HG03097 (cell line): ENCODE data around the gene WRAP73.

Experiments used
- ATAC-seq: cut with Tn5 transposase; IDR thresholded peaks from one replicate; pipeline ENCODE4 v1.9.1; 2021; ENCODE audit not compliant: unreplicated experiment, low FRiP score

WRAP73 gene

DNA sequence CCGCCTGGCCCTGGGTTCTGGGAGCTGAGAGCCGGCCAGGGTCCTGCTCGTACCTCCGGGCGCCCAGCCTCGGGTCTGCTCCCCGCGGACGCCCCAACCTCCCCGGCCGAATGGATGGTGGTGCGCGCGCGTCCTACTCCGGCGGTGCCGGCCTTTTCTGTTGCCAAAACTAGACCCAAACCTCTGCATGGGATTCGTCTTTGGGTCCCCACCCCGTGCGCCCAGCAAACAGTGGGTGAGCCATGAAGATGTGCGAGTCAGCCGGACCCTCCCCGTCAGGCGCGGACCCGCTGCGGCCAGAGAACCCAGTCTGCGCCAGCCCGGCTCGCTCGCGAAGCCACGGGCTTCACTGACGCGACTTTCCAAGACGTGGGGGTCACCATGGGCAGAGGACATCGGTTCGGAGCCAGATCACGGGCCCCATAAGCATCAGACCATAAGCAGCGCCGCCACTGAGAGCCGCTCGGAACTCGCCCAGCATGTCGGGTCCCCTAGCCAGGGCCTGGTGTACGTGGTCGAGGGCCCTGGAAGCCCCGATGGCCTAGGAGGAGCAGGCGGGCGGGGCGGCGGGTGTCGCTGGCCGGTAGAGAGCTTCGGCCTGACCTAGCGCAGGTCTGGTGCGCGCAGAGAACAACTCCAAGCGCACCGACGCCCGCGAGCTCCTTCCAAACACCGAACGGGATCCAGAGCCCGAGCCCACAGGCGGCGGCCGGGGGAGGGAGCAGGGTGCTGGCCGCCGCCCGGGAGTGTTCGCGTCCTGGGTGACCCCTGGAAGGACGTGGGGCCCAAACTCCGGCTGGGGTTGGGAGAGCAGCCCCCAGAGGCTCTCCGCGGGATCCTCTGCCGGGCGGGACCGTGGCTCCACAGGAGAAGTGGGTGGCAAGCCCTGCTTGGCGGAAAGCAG, 1.4 kb upstream of the WRAP73 start:
- no peak for ATAC-seq

- ATAC-seq: no peak
These were observed 534 bp upstream of the WRAP73 start for GRCh38 chr1:3650248-3651025.

DNA sequence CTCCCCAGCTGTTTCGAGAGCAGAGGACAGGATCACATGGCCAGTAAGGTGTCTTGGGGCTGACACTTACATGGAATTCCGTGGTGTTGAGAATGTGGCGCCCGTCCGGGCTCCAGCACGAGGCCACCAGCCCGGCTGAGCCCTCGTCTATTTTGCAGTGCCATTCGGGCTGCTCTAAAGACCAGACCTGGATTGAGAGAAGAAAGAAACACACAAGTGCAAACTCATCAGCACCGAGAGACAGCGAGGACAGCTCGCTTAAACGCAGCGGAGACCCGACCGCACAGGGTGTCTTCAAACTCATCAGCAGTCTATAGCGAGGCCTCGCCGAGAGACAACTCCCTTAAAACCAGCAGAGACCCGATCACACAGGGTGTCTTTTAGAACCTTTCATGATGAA, 3.3 kb downstream of the WRAP73 start:
- ATAC-seq: no peak

GRCh38 chr1:3645666-3646355, 4.1 kb downstream of the WRAP73 start:
- ATAC-seq: no peak

GRCh38 chr1:3645247-3645646, 4.7 kb downstream of the WRAP73 start:
- ATAC-seq: no peak

DNA sequence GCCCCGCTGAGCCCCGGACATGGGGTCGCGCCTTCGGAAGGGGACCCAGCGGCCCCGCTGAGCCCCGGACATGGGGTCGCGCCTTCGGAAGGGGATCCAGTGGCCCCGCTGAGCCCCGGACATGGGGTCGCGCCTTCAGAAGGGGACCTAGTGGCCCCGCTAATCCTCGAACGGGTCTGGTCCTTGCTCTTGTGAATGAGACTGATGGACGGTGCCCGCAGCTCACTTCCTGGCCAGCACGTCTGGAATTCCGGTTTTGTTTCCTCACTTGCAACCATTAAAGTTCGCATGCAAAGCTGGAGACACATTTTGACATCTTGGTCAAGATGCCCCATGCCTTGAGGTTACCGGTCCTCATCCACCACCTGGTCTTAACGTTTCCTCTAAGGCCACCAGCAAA, 5.6 kb downstream of the WRAP73 start:
- no peak for ATAC-seq

DNA sequence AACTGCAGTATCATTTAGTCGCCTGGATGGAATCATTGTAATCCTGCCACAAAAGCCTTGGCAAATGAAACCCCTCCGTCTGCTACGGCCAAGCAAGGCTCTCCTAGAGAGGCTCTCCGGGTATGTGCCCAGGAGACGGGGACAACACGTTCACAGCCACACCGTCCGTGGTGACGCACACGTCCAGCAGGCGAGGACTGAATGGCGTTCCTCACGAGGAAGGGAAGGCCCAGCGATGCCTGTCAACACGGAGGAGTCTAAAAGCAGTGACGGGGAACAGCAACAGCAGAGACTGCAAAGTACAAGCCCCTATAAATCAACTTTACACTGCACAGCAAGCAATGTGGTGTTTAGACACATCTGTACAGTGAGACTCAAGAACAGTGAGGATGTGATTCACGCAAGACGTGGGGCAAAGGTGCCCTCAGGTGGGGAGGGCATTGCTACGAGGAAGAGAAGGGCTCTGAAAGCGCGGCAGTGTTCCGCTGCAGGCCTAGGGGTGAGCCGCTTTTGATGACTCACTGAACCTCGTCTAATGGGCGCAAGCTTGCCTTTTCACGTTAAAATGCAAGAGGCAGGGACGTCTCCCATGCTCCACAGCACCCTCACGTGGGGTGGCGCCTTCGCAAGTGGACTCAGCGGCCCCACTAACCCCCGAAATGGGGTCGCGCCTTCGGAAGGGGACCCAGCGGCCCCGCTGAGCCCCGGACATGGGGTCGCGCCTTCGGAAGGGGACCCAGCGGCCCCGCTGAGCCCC, 6.8 kb downstream of the WRAP73 start:
- ATAC-seq: no peak

DNA sequence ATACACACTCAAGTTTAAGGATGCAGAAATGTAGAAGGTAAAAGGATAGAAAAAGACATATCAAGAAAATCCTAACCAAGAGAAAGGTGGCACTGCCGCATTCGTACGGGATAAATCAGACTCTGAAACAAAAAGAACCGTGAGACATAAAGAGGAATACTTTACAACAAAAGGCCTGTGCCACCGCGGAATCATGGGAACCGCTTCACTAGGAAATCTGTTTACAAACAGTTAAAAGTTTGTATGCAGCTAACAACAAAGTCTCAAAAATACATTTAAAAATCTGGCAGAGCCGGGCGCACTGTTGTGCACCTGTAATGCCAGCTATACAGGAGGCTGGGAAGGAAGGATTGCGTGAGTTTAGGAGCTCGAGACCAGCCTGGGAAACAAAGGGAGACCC, 8.1 kb downstream of the WRAP73 start:
- no peak for ATAC-seq

- ATAC-seq: no peak
These were observed 8.7 kb downstream of the WRAP73 start for GRCh38 chr1:3641046-3641760.

DNA sequence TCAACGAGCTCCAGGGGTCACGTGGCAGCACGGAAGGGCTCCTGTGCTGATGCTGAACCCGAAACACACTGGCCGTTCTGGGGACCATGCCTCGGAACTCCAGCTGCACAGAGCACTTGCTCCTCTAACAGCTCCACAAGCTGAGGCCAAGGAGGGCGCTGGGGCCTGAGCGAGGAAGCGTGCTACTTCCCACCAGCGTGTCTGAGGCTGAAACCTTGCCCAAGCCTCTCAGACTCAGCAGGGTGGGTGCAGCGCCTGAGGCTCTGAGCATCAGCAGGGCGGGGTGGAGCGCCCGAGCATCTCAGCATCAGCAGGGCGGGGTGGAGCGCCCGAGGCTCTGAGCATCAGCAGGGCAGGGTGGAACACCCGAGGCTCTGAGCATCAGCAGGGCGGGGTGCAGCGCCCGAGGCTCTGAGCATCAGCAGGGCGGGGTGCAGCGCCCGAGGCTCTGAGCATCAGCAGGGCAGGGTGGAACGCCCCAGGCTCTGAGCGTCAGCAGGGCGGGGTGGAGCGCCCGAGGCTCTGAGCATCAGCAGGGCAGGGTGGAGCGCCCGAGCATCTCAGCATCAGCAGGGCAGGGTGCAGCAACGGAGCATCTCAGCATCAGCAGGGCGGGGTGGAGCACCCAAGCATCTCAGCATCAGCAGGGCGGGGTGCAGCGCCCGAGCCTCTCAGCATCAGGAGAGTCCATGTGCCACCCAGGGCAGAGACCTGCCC, 9.6 kb downstream of the WRAP73 start:
- no peak for ATAC-seq

DNA sequence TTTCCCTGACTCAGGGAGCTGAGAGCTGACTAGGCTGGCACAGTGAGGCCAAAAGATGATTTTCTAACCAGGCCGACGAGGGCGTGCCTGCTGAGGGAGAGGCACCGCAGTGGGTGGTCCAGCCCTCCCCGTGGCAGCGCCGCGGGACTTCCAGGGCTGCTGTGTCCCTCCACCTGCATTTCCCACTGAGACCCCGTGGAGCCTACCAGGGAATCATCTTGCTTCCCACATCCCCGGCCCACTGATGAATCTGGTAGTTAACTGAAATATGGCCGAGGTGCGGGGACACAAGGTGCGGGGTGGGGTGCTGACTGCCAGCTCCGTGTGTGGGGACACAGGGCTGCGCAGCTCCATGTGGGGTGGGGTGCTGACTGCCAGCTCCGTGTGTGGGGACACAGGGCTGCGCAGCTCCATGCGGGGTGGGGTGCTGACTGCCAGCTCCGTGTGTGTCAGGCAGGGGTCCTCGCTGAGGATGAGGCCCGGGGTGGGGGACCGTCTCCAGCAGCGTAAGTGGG, 10.4 kb downstream of the WRAP73 start:
- no peak for ATAC-seq

- ATAC-seq: no peak
These were observed 11.2 kb downstream of the WRAP73 start for GRCh38 chr1:3638676-3639075.

DNA sequence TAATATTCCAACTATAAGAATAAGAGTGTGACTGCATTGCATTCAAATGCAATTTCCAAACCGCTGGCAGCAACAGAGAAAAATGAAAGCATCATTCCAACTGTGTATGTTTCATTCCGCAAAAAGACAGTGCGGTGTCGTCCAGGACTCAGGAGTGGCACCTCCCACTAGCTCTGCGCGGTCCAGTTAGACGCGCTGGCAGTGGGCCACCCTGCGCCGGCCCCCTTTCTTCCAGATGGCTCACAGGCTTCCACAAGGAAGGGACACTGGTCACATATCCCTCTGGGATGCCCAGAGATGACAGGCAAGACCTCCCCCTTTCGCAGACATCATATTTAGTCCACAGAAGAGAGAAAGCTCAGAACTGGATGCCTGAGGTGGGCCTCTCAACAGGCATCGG, 11.9 kb downstream of the WRAP73 start:
- no peak for ATAC-seq

GRCh38 chr1:3636531-3636930, 13.4 kb downstream of the WRAP73 start:
- ATAC-seq: no peak

DNA sequence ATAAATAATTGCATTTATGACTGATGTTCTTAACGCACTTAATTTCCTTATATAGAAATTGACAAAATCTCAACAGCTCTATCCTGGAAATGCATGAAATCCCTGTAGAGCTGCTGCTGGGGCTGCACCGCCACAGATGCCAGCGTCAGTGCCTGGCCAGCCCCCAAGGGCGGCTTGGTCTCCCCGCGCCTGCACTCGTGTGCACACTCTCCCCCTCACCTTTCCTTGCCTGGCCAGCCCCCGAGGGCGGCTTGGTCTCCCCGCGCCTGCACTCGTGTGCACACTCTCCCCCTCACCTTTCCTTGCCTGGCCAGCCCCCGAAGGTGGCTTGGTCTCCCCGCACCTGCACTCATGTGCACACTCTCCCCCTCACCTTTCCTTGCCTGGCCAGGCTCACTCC, 13.8 kb downstream of the WRAP73 start:
- no peak for ATAC-seq

DNA sequence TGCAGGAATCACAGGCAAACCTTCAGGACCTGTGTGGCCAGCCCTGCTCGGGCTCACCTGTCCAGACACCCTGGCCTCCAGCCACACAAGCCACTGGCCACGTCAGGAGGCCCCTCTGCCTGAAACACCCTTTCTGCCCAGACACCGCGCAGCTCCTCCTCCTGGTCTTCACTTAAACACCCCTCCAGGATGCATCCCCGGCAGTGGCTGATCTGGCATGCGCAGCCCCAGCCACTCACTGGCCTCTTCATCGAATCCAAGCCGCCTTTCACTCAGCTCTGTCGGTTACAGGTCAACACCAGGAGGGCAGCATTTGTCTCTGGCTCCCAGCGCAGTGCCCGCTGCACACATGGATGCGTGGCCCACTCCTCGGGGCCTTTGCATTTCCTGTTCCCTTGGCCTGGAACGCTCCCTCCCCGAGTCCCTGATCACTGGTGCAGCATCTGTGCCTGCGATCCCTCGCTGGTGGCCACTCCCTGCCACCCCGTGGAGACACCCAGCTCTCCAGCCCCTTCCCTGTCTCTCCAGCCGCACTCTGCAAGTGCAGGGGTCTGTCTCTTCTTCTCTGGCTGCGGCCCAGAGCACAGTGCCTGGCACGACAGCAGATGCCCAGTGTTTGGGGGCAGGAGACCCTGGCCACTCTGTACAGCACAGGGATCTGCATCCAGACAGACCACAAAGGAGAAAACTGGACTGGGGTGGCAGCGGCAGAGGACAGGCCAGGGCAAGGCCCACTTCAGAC, 15.7 kb downstream of the WRAP73 start:
- ATAC-seq: no peak

DNA sequence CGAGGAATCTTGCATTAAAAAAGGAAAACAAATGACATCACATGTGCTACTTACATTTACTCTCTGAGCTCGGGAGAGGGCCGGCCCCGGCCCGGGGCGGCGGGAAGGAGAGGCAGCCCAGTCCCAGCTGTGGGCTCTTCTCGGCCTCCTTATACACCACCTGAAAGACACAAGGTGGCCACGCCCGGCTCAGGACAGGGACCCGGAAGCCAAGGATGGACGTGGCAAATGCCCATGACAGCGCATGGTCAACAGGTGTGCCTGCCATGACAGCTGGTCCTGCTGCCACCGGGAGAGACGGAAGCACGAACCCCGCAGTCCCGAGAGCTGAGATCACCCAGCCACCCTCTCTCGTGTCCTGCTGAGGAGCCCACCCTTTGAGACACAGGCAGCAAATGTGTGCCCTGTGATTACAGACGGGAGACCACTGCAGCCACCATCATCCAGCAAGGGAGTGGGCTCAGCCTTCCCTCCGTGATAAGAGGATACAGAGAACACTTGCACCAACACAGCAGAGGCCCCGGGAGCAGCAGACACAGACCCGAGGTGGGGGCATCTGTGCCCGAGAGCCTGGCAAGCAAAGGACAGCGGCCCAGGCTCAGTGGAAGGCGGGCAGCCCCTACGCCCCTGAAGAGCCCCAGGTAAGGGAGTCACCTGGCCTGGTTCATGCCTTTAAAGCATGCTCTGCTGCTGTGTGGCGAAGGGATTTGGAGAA, 16.4 kb downstream of the WRAP73 start:
- ATAC-seq: no peak
